Esophagus (tissue), 2 donors: ENCODE measurements around the gene ITSN2. TPM values are rescaled to one million over a fixed set of nuclear protein-coding genes. Genes with fewer than 3 reads are reported as not detected.

Experiments
- H3K27ac ChIP-seq, 2 donors: one replicate each; pipeline ENCODE4 v1.5.1; 2013; ENCODE audit warnings: low read depth in 2 of 2, mild to moderate bottlenecking in 2 of 2, inconsistent platforms in 1 of 2, low read length in 1 of 2, moderate library complexity in 1 of 2
- H3K27me3 ChIP-seq, 2 donors: one replicate each; pipeline ENCODE4 v1.6.1; 2013; ENCODE audit warnings: low read length in 2 of 2, control low read depth in 1 of 2, mild to moderate bottlenecking in 1 of 2; ENCODE audit not compliant: insufficient read depth in 2 of 2, control insufficient read depth in 1 of 2
- H3K36me3 ChIP-seq, 2 donors: one replicate each; pipeline ENCODE4 v1.6.1; 2013; ENCODE audit warnings: low read length in 1 of 2; ENCODE audit not compliant: control insufficient read depth in 2 of 2, insufficient read depth in 2 of 2
- H3K4me1 ChIP-seq, 2 donors: one replicate each; pipeline ENCODE4 v1.6.1; 2013; ENCODE audit warnings: low read length in 1 of 2; ENCODE audit not compliant: control insufficient read depth in 2 of 2, insufficient read depth in 2 of 2
- H3K4me3 ChIP-seq, 2 donors: one replicate each; pipeline ENCODE4 v1.5.1; 2013; ENCODE audit warnings: low read length in 2 of 2, mild to moderate bottlenecking in 2 of 2, low read depth in 1 of 2, moderate library complexity in 1 of 2
- H3K9me3 ChIP-seq, 2 donors: one replicate each; pipeline ENCODE4 v1.6.1; 2013; ENCODE audit warnings: mild to moderate bottlenecking in 2 of 2, low read depth in 1 of 2, low read length in 1 of 2, moderate library complexity in 1 of 2; ENCODE audit not compliant: control insufficient read depth in 2 of 2, insufficient read depth in 1 of 2
- WGBS, 2 donors: extraction: QIAGEN DNeasy Blood & Tissue Kit; methylation state at CpG; one replicate each; pipeline ENCODE4 v1.1.7; 2013; 5-methylcytosine and 5-hydroxymethylcytosine counted together
- polyA plus RNA-seq, 2 donors: library from polyadenylated mRNA; stranded (reverse); fragments of 200-250 nt; gene quantifications; one replicate each; pipeline ENCODE4 v1.2.3, GENCODE V29; 2013
- donor health status: healthy with polysubstance abuse.
- donor health status: Bipolar disorder and iron deficiency.

The ITSN2 gene
- polyA plus RNA-seq, 2 donors = 33.2 to 61.0 TPM

DNA sequence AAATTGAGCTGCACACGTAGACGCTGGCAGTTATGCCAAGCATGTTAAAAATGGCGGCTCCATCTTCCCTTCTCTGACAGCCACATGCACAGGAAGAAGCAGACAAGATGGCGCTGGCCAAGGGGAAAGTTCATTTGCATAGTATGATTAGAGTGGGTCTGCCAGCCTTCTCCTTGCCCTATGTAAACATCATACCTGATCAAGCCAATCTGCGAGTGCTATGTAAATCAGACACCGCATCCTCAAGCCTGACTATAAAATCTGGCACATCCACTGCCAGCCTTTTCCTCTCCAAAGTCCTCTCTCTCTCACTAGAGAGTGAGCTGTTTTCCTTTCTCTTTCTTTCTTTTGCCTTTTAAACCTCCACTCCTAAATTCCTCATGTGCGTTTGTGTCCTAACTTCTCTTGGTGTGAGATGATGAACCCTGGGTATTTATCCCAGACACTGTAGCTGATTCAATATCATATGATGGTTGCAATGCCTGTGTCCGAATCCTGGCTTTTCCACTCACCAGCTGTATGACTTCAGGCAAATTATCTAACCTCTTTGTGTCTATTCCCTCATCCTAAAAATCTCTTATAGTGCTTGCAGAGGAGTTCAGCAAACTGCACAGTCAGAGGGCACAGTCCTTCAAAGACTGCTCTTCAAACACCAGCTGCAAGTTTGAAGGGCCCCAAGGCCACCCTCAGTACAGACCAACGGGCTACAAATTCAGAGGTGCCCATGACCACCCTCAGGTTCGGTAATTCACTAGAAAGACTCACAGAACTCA lies 39.3 kb upstream of the ITSN2 start:
- no peak overlapping the region for H3K27ac ChIP-seq

DNA sequence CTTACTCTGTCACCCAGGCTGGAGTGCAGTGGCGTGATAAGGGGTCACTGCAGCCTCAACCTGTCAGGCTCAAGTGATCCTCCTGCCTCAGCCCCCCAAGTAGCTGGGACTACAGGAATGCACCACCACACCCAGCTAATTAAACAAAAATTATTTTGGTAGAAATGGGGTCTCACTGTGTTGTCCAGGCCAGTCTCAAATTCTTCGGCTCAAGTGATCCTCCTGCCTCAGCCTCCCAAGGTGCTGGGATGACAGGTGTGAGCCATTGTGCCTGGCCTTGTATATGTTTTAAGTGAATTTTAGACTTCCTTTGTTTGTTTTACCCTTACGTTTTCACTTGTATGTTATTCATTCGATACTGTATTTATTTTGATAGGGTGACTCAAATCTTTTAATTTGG lies 34.7 kb upstream of the ITSN2 start:
- H3K9me3 ChIP-seq = no peaks in the 10 kb centered on the region
- H3K27me3 ChIP-seq = no peaks in the 10 kb centered on the region
- no peak overlapping the region for H3K4me3 ChIP-seq
- no peaks in the 10 kb centered on the region for H3K36me3 ChIP-seq
- H3K4me1 ChIP-seq = no peaks in the 10 kb centered on the region
- 90 to 91% methylated on average over 4 of the region's 4 CpGs for WGBS, 2 donors
- H3K27ac ChIP-seq = no peak overlapping the region

More for the DNA sequence above, 39.3 kb upstream of the ITSN2 start:
- Histone ChIP-seq H3K9me3 (peaks cover 0 to 2% of the 10 kb centered on the region in 2 donors), H3K27me3 (peaks cover 0 to 4% of the 10 kb centered on the region in 2 donors), H3K4me1 (no peaks in the 10 kb centered on the region), H3K36me3 (no peaks in the 10 kb centered on the region), H3K4me3 (no peak overlapping the region)
- 75 to 76% methylated on average over 10 of the region's 10 CpGs for WGBS, 2 donors

DNA sequence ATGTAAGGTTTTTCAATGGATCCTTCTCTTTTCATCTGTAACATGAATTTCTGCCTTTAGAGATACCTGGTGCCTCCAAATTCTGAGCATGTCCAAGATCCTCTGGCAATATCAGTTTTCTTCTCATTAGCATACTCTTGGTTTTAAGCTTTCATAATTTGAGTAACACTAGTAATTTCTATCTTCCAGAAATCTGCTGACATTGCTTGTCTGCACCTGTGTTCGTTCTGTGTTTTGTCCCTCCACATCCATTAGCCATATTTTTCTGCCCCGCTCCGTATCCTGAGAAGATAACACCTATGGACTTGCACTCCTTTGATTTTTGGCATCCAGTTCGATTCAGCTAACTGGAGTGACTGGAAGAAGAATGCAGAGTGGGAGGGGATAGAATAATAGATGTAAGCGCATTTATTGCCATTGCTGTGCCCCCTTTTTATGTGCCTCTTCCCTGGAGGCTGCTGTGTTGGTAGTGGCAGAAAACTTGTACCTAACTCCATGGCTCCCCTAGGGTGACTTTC lies 32.3 kb upstream of the ITSN2 start:
- no peak overlapping the region for H3K27ac ChIP-seq
- whole genome bisulfite sequencing, 2 donors = 76 to 77% methylated on average over 5 of the region's 5 CpGs
- no peak overlapping the region for H3K4me3 ChIP-seq
- H3K4me1 ChIP-seq = no peaks in the 10 kb centered on the region
- no peaks in the 10 kb centered on the region for H3K36me3 ChIP-seq
- H3K9me3 ChIP-seq = no peaks in the 10 kb centered on the region
- H3K27me3 ChIP-seq = no peaks in the 10 kb centered on the region

DNA sequence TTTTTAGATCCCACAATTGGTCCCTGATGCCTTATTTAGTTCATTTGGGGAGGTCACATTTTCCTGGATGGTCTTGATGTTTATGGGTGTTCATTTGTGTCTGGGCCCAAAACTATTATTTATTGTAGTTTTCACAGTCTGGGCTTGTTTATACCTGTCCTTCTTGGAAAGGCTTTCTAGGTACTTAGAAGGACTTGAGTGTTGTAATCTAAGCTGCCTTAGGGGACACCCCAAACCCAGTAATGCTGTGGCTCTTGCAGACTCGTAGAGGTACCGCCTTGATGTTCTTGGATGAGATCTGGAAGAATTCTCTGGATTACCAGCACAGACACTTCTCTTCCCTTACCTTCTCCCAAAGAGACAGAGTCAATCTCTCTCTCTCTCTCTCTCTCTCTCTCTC lies 25.0 kb upstream of the ITSN2 start:
- Histone ChIP-seq H3K4me1 (no peaks in the 10 kb centered on the region), H3K27ac (no peak overlapping the region), H3K27me3 (no peaks in the 10 kb centered on the region), H3K36me3 (no peaks in the 10 kb centered on the region), H3K9me3 (no peaks in the 10 kb centered on the region), H3K4me3 (no peak overlapping the region)
- WGBS, 2 donors = 61 to 68% methylated on average over 2 of the region's 2 CpGs

DNA sequence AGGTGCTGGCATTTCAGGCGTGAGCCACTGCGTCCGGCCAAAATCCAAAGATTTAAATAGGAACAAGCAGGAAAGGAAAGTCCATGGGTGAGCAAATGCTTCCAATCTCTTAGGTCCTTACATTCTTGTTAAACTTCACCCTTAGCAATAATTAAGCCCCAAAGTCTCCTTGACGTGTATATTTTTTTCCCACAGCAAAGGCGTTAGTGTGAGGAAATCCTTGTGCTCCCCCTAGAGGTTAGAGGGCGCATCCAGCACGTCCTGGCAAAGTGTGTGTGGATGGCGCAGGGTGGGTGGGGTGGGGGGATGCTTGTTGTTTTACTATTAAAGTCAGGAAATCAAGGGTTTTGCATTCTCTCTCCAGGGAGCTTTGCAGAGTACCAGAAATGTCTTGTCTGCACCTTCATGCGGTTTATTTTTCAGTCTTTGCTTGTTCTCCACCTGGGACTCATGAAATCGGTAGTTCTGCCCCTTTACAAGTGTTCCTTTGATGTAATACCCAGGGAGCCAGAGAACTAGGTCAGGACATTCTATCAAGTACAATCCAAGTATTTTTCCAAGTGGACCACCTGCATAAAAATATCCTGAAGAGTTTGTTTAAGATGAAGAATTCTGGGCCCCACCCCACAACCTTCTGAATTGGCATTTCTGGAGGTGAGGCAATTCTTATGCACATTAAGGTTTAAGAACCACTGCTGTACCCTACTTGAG lies 22.2 kb upstream of the ITSN2 start:
- no peak overlapping the region for H3K27ac ChIP-seq
- H3K27me3 ChIP-seq = no peaks in the 10 kb centered on the region
- no peaks in the 10 kb centered on the region for H3K36me3 ChIP-seq
- WGBS, 2 donors = 27 to 30% methylated on average over 10 of the region's 10 CpGs
- no peak overlapping the region for H3K4me3 ChIP-seq
- no peaks in the 10 kb centered on the region for H3K9me3 ChIP-seq
- no peaks in the 10 kb centered on the region for H3K4me1 ChIP-seq

DNA sequence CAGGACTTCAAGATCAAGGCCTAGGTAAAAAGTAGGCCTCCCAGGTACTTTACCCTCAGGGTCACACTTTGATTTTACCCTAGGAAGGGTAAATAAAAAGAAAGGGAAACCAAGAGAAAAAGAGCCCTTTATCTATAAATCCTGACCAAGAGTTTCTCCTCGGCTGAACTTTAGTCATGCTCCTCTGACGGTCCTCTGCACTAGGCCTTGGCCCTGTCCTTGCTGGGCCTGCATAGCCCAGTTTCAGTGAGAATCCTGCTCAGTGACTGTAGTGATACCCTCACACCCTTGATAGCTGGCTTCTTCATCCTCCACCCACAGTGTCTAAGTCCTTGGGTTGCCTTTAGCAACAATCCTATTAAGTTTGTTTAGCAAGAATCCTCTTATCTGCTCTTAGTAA lies 20.5 kb upstream of the ITSN2 start:
- Histone ChIP-seq H3K27ac (no peak overlapping the region), H3K27me3 (no peaks in the 10 kb centered on the region), H3K4me1 (no peaks in the 10 kb centered on the region), H3K9me3 (no peaks in the 10 kb centered on the region), H3K36me3 (no peaks in the 10 kb centered on the region), H3K4me3 (no peak overlapping the region)
- 70 to 92% methylated on average over 2 of the region's 2 CpGs for WGBS, 2 donors

DNA sequence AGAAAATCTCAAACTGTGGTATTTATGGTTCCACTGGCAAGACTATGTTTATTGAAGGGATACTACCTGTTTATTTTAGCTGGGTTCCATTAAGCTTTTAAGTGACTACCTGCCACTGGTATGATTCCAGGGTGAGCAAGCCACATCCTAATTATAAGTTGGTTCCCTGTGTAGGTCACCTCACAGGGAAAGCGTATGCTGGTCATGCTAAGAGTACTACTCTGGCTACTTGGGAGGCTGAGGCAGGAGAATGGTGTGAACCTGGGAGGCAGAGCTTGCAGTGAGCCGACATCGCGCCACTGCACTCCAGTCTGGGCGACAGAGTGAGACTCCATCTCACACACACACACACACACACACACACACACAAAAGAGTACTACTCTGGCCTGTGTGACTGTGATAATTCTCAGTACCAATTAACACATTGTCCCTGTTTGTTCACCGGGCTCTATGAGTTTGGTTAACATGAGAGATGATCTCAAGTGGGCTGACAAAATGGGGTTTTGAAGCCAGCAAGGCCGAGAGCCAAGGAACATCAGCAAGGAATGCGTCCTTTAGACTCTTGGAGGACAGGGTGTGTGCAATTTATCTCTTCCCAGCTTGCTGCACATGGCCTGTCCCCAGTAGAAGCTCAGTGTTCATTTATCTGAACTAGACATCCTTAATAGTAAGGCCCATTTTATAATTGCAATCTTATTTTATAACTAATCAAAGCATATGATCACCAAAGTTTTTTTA lies 15.2 kb upstream of the ITSN2 start:
- no peak overlapping the region for H3K4me3 ChIP-seq
- H3K36me3 ChIP-seq = no peaks in the 10 kb centered on the region
- H3K27ac ChIP-seq = no peak overlapping the region
- 68 to 75% methylated on average over 5 to 7 of the region's 8 CpGs for WGBS, 2 donors
- H3K4me1 ChIP-seq = no peaks in the 10 kb centered on the region
- no peaks in the 10 kb centered on the region for H3K9me3 ChIP-seq
- no peaks in the 10 kb centered on the region for H3K27me3 ChIP-seq

DNA sequence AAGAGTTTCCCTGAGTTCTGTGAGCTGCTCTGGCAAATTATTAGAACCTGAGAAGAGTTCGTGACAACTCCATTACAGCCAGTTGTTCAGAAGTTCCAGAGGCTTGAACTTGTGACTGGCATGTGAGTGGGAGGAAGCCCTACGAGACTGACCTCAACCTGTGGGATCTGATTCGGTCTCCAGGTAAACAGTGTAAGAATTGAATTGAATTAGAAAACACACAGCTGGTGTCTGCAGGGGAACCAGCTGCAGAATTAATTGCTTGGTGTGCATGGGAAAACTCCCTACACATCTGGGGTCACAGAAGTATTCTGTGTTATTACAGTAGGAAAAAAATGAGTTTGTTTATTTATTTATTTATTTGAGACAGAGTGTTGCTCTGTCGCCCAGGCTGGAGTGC lies 14.0 kb upstream of the ITSN2 start:
- 48 to 52% methylated on average over 3 of the region's 4 CpGs for WGBS, 2 donors
- H3K4me3 ChIP-seq = no peak overlapping the region
- H3K27me3 ChIP-seq = no peaks in the 10 kb centered on the region
- H3K9me3 ChIP-seq = no peaks in the 10 kb centered on the region
- no peak overlapping the region for H3K27ac ChIP-seq
- no peaks in the 10 kb centered on the region for H3K36me3 ChIP-seq
- H3K4me1 ChIP-seq = no peaks in the 10 kb centered on the region

DNA sequence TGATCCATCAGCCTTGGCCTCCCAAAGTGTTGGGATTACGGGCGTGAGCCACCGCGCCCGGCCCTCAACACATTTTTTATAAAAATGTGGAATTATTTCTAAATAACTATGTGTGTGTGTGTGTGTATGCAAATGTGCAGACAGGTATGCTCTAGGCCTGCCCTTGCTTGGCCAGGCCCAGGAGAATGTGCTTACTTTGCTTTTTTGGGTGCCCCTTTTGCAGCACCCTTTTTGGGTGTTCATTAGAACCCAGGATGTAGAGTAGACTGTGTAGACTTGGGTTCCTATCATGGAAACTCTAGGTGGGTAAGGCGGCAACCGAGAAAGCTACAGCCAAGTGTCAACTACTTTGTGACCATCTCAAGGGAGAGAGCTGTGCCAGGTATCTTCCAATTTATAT lies 11.7 kb upstream of the ITSN2 start:
- Histone ChIP-seq H3K9me3 (no peaks in the 10 kb centered on the region), H3K36me3 (no peaks in the 10 kb centered on the region), H3K4me1 (no peaks in the 10 kb centered on the region), H3K27ac (no peak overlapping the region), H3K27me3 (no peaks in the 10 kb centered on the region), H3K4me3 (no peak overlapping the region)
- WGBS, 2 donors = 84 to 87% methylated on average over 7 of the region's 7 CpGs
